ENCODE results near the gene CCL15.

GRCh38 chr17:35972066-35972465 is 29.3 kb downstream of the CCL15 start:
- TF ChIP-seq CTCF (IDR thresholded peaks at IDR 0.05; ENCODE audit: low read depth, low read length, missing input control) (no peak), RAD21 (IDR thresholded peaks at IDR 0.05) (no peak), ATF3 (IDR thresholded peaks at IDR 0.05) (no peak)
